Gastrocnemius medialis (tissue), 4 donors: ENCODE results near the gene DCAF16. TPM values are rescaled to one million over a fixed set of nuclear protein-coding genes. Genes with fewer than 3 reads are reported as not detected.

Experiments
- ATAC-seq, 2 donors: fragments of 150-250 bp; one replicate each; pipeline ENCODE4 v1.9.1; 2016
- DNase-seq, 2 donors: peaks; one replicate each; pipeline ENCODE4 v3.0.0-alpha.2; 2019
- H3K27ac ChIP-seq, 4 donors: fragments of 200-600 bp; sonication (generic); 1 replicate in 1 of 4; 2 replicates in 3 of 4; pipeline ENCODE4 v1.5.1; 2016 to 2018; ENCODE audit warnings: mild to moderate bottlenecking in 2 of 4, moderate library complexity in 1 of 4
- H3K27me3 ChIP-seq, 3 donors: fragments of 200-600 bp; sonication (generic) in 2 of 3; 1 replicate in 1 of 3; 2 replicates in 2 of 3; pipeline versions ENCODE4 v1.5.1 to v1.6.0; 2016 to 2019; ENCODE audit warnings: mild to moderate bottlenecking in 1 of 3, moderate library complexity in 1 of 3
- H3K36me3 ChIP-seq, 2 donors: fragments of 200-600 bp; sonication (generic) in 1 of 2; one replicate each; pipeline ENCODE4 v1.5.1; 2017 to 2018
- H3K4me1 ChIP-seq, 2 donors: fragments of 200-600 bp; sonication (generic) in 1 of 2; one replicate each; pipeline ENCODE4 v1.5.1; 2016 to 2017; ENCODE audit warnings: mild to moderate bottlenecking in 2 of 2
- H3K4me3 ChIP-seq, 4 donors: fragments of 200-600 bp; sonication (generic) in 3 of 4; 1 replicate in 1 of 4; 2 replicates in 3 of 4; pipeline ENCODE4 v1.5.1; 2016 to 2019; ENCODE audit warnings: mild to moderate bottlenecking in 2 of 4
- H3K9me3 ChIP-seq, 3 donors: fragments of 200-600 bp; sonication (generic) in 2 of 3; 1 replicate in 1 of 3; 2 replicates in 2 of 3; pipeline ENCODE4 v1.5.1; 2016 to 2019
- CTCF ChIP-seq, 5 experiments: fragments of 450-650 bp in 3 of 5; fragments of 200-600 bp in 2 of 5; sonication (generic) in 2 of 5; IDR thresholded peaks in 4 of 5; conservative IDR thresholded peaks in 1 of 5; 1 replicate in 4 of 5; 2 replicates in 1 of 5; pipeline ENCODE4 v1.5.1; 2016 to 2019; ENCODE audit warnings: antibody characterized with exemption in 5 of 5, mild to moderate bottlenecking in 3 of 5, moderate library complexity in 3 of 5
- POLR2A ChIP-seq, 2 donors: fragments of 450-650 bp; IDR thresholded peaks; one replicate each; pipeline ENCODE4 v1.6.1; 2017; ENCODE audit warnings: antibody characterized with exemption in 2 of 2, mild to moderate bottlenecking in 2 of 2, moderate library complexity in 2 of 2
- in situ Hi-C, 4 donors: fragments of 200-750 bp; cut with MboI; loops; one replicate each; pipeline versions ENCODE4 v1.15.0 to v1.8.0; 2017; ENCODE audit warnings: low sequenced_read_pairs in 4 of 4
- intact Hi-C: fragments of 100-400 bp; cut with DNase I; formaldehyde crosslinking; loops from one replicate; pipeline ENCODE4 v1.15.1; 2023; ENCODE audit warnings: low total_unique reads
- total RNA-seq, 4 donors: library from RNA; depleted of rRNA; stranded (reverse); fragments of >200 nt; gene quantifications; one replicate each; pipeline versions ENCODE4 v1.1.0 to v1.2.3, GENCODE V29; 2016

The DCAF16 gene
- total RNA-seq, 4 donors from 2014 or later = 5.8 to 12.3 (median 8.2) TPM

GRCh38 chr4:17814140-17814539 is 3.6 kb upstream of the DCAF16 start:
- TF ChIP-seq CTCF (IDR thresholded peaks at IDR 0.05 in 4 of 5, conservative IDR thresholded peaks at IDR 0.05 in 1 of 5) (no peak), POLR2A (IDR thresholded peaks at IDR 0.05) (no peak)
- Histone ChIP-seq H3K36me3 (no peaks in the 10 kb centered on the region), H3K9me3 (no peaks in the 10 kb centered on the region), H3K27ac (no peak overlapping the region), H3K27me3 (no peaks in the 10 kb centered on the region), H3K4me3 (no peak overlapping the region), H3K4me1 (peaks cover 13 to 17% of the 10 kb centered on the region in 2 donors)
- in situ Hi-C loops = loop anchor here (10.0 to 25.0 kb wide), 4 partner anchors 198 to 781 kb away; partner anchors contain the start of gene LCORL (in 2 of the 4)
- intact Hi-C loops = no loop called here
- ATAC-seq = no peak
- no peak for DNase-seq

GRCh38 chr4:17812801-17813200 is 2.2 kb upstream of the DCAF16 start:
- in situ Hi-C loops = loop anchor here (10.0 to 25.0 kb wide), 4 partner anchors 200 to 782 kb away; partner anchors contain the start of gene LCORL (in 2 of the 4)
- no peak overlapping the region for H3K4me3 ChIP-seq
- H3K4me1 ChIP-seq = peaks cover 26 to 30% of the 10 kb centered on the region in 2 donors
- no peak for ATAC-seq
- intact Hi-C loops = no loop called here
- H3K27me3 ChIP-seq = no peaks in the 10 kb centered on the region
- no peak overlapping the region for H3K27ac ChIP-seq
- no peak for DNase-seq
- H3K9me3 ChIP-seq = no peaks in the 10 kb centered on the region
- TF ChIP-seq CTCF (IDR thresholded peaks at IDR 0.05 in 4 of 5, conservative IDR thresholded peaks at IDR 0.05 in 1 of 5) (no peak), POLR2A (IDR thresholded peaks at IDR 0.05) (no peak)
- no peaks in the 10 kb centered on the region for H3K36me3 ChIP-seq

- intact Hi-C loops = no loop called here
- Histone ChIP-seq H3K36me3 (no peaks in the 10 kb centered on the region), H3K27me3 (no peaks in the 10 kb centered on the region), H3K4me3 (no peak overlapping the region), H3K4me1 (peaks cover 33 to 37% of the 10 kb centered on the region in 2 donors), H3K27ac (no peak overlapping the region), H3K9me3 (no peaks in the 10 kb centered on the region)
- ATAC-seq (no peak), DNase-seq (no peak)
- in situ Hi-C loops = loop anchor here (10.0 to 25.0 kb wide), 4 partner anchors 200 to 783 kb away; partner anchors contain the start of gene LCORL (in 2 of the 4)
- TF ChIP-seq CTCF (IDR thresholded peaks at IDR 0.05 in 4 of 5, conservative IDR thresholded peaks at IDR 0.05 in 1 of 5) = no peak
- TF ChIP-seq POLR2A (IDR thresholded peaks at IDR 0.05) = no peak
Observed at GRCh38 chr4:17812125-17812524, 1.6 kb upstream of the DCAF16 start.

GRCh38 chr4:17811078-17811603 is 584 bp upstream of the DCAF16 start:
- ATAC-seq (peak in 1 of 2 donors; percentile 1), DNase-seq (peak in 1 of 2 donors; percentile 17)
- Histone ChIP-seq H3K4me3 (peak overlapping the region; percentile 78 to 91 (median 84)), H3K27me3 (no peaks in the 10 kb centered on the region), H3K27ac (peak overlapping the region in 2 of 4 donors; percentile 19 to 94), H3K4me1 (peaks cover 43 to 47% of the 10 kb centered on the region in 2 donors), H3K36me3 (no peaks in the 10 kb centered on the region), H3K9me3 (no peaks in the 10 kb centered on the region)
- TF ChIP-seq POLR2A (IDR thresholded peaks at IDR 0.05) = no peak
- TF ChIP-seq CTCF (IDR thresholded peaks at IDR 0.05 in 4 of 5, conservative IDR thresholded peaks at IDR 0.05 in 1 of 5) = no peak
- intact Hi-C loops (no loop called here), in situ Hi-C loops (loop anchor here (10.0 to 25.0 kb wide), 4 partner anchors 201 to 784 kb away; partner anchors contain the start of gene LCORL (in 2 of the 4))
